ENCODE data around the gene ZFHX3. TPM values are rescaled to one million over a fixed set of nuclear protein-coding genes. Genes with fewer than 3 reads are reported as not detected.

ZFHX3 gene
- total RNA-seq, 3 donors from 2014 or later, result 13.8 to 36.0 (median 15.5) TPM

- ATAC-seq (peak; percentile 50), DNase-seq (peak in 2 of 3 donors; percentile 31 to 35)
- Histone ChIP-seq H3K9me3 (no peaks in the 10 kb centered on the region), H3K4me1 (ENCODE audit: low read depth) (peaks cover 4% of the 10 kb centered on the region), H3K4me3 (no peak overlapping the region), H3K36me3 (ENCODE audit: low read depth) (no peaks in the 10 kb centered on the region)
- intact Hi-C loops (cut with DNase I, micrococcal nuclease), result no loop called here
- peak; percentile 15 for TF ChIP-seq CTCF (IDR thresholded peaks at IDR 0.05)
Measured at GRCh38 chr16:72847187-72848027, 200.5 kb downstream of the ZFHX3 start.

GRCh38 chr16:72846594-72846993, 201.3 kb downstream of the ZFHX3 start:
- peaks cover 4% of the 10 kb centered on the region for H3K4me1 ChIP-seq (ENCODE audit: low read depth)
- H3K36me3 ChIP-seq (ENCODE audit: low read depth), result no peaks in the 10 kb centered on the region
- H3K4me3 ChIP-seq, result no peak overlapping the region
- TF ChIP-seq CTCF (IDR thresholded peaks at IDR 0.05), result no peak
- ATAC-seq (no peak), DNase-seq (no peak)
- no peaks in the 10 kb centered on the region for H3K9me3 ChIP-seq
- intact Hi-C loops (cut with DNase I, micrococcal nuclease), result no loop called here

- intact Hi-C loops (cut with DNase I, micrococcal nuclease), result no loop called here
- H3K4me1 ChIP-seq (ENCODE audit: low read depth), result peaks cover 4% of the 10 kb centered on the region
- no peak for TF ChIP-seq CTCF (IDR thresholded peaks at IDR 0.05)
Measured at GRCh38 chr16:72845322-72846020, 202.5 kb downstream of the ZFHX3 start.

GRCh38 chr16:72844225-72844920, 203.6 kb downstream of the ZFHX3 start:
- Histone ChIP-seq H3K36me3 (ENCODE audit: low read depth) (no peaks in the 10 kb centered on the region), H3K4me1 (ENCODE audit: low read depth) (peaks cover 4% of the 10 kb centered on the region), H3K4me3 (no peak overlapping the region), H3K9me3 (no peaks in the 10 kb centered on the region)
- TF ChIP-seq CTCF (IDR thresholded peaks at IDR 0.05), result no peak
- intact Hi-C loops (cut with DNase I, micrococcal nuclease), result no loop called here
- ATAC-seq (no peak), DNase-seq (no peak)

More at GRCh38 chr16:72845322-72846020, 202.5 kb downstream of the ZFHX3 start:
- DNase-seq (no peak), ATAC-seq (no peak)
- no peak overlapping the region for H3K4me3 ChIP-seq
- no peaks in the 10 kb centered on the region for H3K36me3 ChIP-seq (ENCODE audit: low read depth)
- H3K9me3 ChIP-seq, result no peaks in the 10 kb centered on the region

- intact Hi-C loops (cut with DNase I, micrococcal nuclease), result no loop called here
- no peak for ATAC-seq
- no peak for TF ChIP-seq CTCF (IDR thresholded peaks at IDR 0.05)
Measured at GRCh38 chr16:72841506-72841905, 206.4 kb downstream of the ZFHX3 start.

More at GRCh38 chr16:72841506-72841905, 206.4 kb downstream of the ZFHX3 start:
- no peaks in the 10 kb centered on the region for H3K36me3 ChIP-seq (ENCODE audit: low read depth)
- no peaks in the 10 kb centered on the region for H3K9me3 ChIP-seq
- DNase-seq, result no peak
- no peak overlapping the region for H3K4me3 ChIP-seq
- H3K4me1 ChIP-seq (ENCODE audit: low read depth), result no peaks in the 10 kb centered on the region

All from mucosa of descending colon (tissue), 3 donors.